SH-SY5Y (cell line): ENCODE measurements around the gene SHF.

Source experiments
- GATA2 ChIP-seq: IDR thresholded peaks from 2 replicates; pipeline ENCODE4 v1.6.1; 2011; ENCODE audit warnings: mild to moderate bottlenecking, low read depth, low read length
- GATA3 ChIP-seq: IDR thresholded peaks from 2 replicates; pipeline ENCODE4 v1.6.1; 2011; ENCODE audit warnings: low read depth, mild to moderate bottlenecking, low read length, moderate library complexity

- no peak for TF ChIP-seq GATA2
- TF ChIP-seq GATA3 = no peak
Measured at GRCh38 chr15:45150997-45151396, 36.8 kb downstream of the SHF start.
